Mucosa of descending colon (tissue), 3 donors: ENCODE measurements around the gene SPRED3. TPM values are rescaled to one million over a fixed set of nuclear protein-coding genes. Genes with fewer than 3 reads are reported as not detected.
"Not testable (repeated sequence)": the region's sequence is repeated elsewhere in the genome, so short reads cannot be mapped to it uniquely, and the experiment has no call there.

Experiments
- ATAC-seq: fragments of 200-7000 bp; cut with Tn5 transposase; one replicate; pipeline ENCODE4 v1.9.1; 2020; ENCODE audit warnings: mild to moderate bottlenecking, moderate library complexity
- DNase-seq, 3 donors: peaks; one replicate each; pipeline ENCODE4 v3.0.0-alpha.2; 2020
- H3K36me3 ChIP-seq: fragments of 200-600 bp; one replicate; pipeline ENCODE4 v1.8.0; 2021; ENCODE audit warnings: low read depth, mild to moderate bottlenecking
- H3K4me1 ChIP-seq: fragments of 200-600 bp; one replicate; pipeline ENCODE4 v1.8.0; 2021; ENCODE audit warnings: low read depth, mild to moderate bottlenecking
- H3K4me3 ChIP-seq: fragments of 200-600 bp; one replicate; pipeline ENCODE4 v1.8.0; 2021; ENCODE audit warnings: mild to moderate bottlenecking
- H3K9me3 ChIP-seq: fragments of 200-600 bp; one replicate; pipeline ENCODE4 v1.8.0; 2021; ENCODE audit warnings: mild to moderate bottlenecking
- CTCF ChIP-seq: fragments of 200-600 bp; IDR thresholded peaks from one replicate; pipeline ENCODE4 v1.8.0; 2022; ENCODE audit warnings: antibody characterized with exemption, mild to moderate bottlenecking
- intact Hi-C, 2 donors: fragments of 100-400 bp; cut with DNase I in 1 of 2; cut with micrococcal nuclease in 1 of 2; formaldehyde crosslinking; loops; one replicate each; pipeline versions ENCODE4 v1.11.0 to v1.11.1; 2022; cut with DNase I, micrococcal nuclease
- total RNA-seq, 3 donors: library from RNA; stranded (reverse); fragmentation: NEBNext Ultra II Directional in 2 of 3; extraction: Animal tissue kit (Norgen Biotek cat#: 25700) in 2 of 3; gene quantifications; one replicate each; pipeline versions ENCODE4 v1.2.1 to v1.2.4, GENCODE V29; 2021 to 2023
- donor health status: DM: no; HTN: no; CAD: no; lungs with moderate emphysema.
- donor health status: DM: no; HTN: no; CAD: no.
- donor health status: DM: no; HTN: yes; CAD: no.

The SPRED3 gene
- total RNA-seq, 3 donors from 2014 or later, result 0.46 to 0.82 (median 0.80) TPM

- DNase-seq (peak in 2 of 3 donors; percentile 40 to 66), ATAC-seq (peak; percentile 52)
- intact Hi-C loops, result no loop called here
- Histone ChIP-seq H3K4me3 (no peak within 1 kb of the TSS), H3K9me3 (no peaks in the 10 kb centered on the region), H3K36me3 (no peaks in the 10 kb centered on the region), H3K4me1 (no peaks in the 10 kb centered on the region)
- no peak for TF ChIP-seq CTCF
Observed at GRCh38 chr19:38425810-38426466, 37.4 kb downstream of the SPRED3 start, which contains the start of gene RASGRP4. Gene RASGRP4 (minus strand): TSS chr19:38426219. CDS start chr19:38426091, 128 bp downstream.

- H3K4me1 ChIP-seq, H3K36me3 ChIP-seq, H3K9me3 ChIP-seq, H3K4me3 ChIP-seq, intact Hi-C loops, ATAC-seq, DNase-seq: not testable (repeated sequence)
Observed at GRCh38 chr19:38427035-38427677, 38.7 kb downstream of the SPRED3 start.

- no peak for TF ChIP-seq CTCF
- intact Hi-C loops, result no loop called here
- no peaks in the 10 kb centered on the region for H3K4me1 ChIP-seq
- ATAC-seq (no peak), DNase-seq (no peak)
- no peaks in the 10 kb centered on the region for H3K36me3 ChIP-seq
- no peak overlapping the region for H3K4me3 ChIP-seq
- no peaks in the 10 kb centered on the region for H3K9me3 ChIP-seq
Observed at GRCh38 chr19:38429055-38429810, 40.7 kb downstream of the SPRED3 start.

GRCh38 chr19:38429811-38430156, 41.3 kb downstream of the SPRED3 start:
- ATAC-seq, result no peak
- intact Hi-C loops, result no loop called here

GRCh38 chr19:38430931-38431330, 42.4 kb downstream of the SPRED3 start:
- H3K9me3 ChIP-seq, result no peaks in the 10 kb centered on the region
- no peaks in the 10 kb centered on the region for H3K36me3 ChIP-seq
- H3K4me1 ChIP-seq, result no peaks in the 10 kb centered on the region
- intact Hi-C loops, result no loop called here
- no peak for TF ChIP-seq CTCF
- H3K4me3 ChIP-seq, result no peak overlapping the region
- no peak for DNase-seq
- ATAC-seq, result no peak

More at GRCh38 chr19:38429811-38430156, 41.3 kb downstream of the SPRED3 start:
- Histone ChIP-seq H3K4me3 (no peak overlapping the region), H3K4me1 (no peaks in the 10 kb centered on the region), H3K36me3 (no peaks in the 10 kb centered on the region), H3K9me3 (no peaks in the 10 kb centered on the region)
- DNase-seq, result no peak
- TF ChIP-seq CTCF, result no peak

GRCh38 chr19:38433268-38433733, 44.8 kb downstream of the SPRED3 start, which contains the start of gene RYR1:
Gene RYR1 (plus strand): TSS chr19:38433691. CDS start chr19:38433830, 139 bp downstream.
- ATAC-seq, result peak; percentile 71
- H3K9me3 ChIP-seq, result no peaks in the 10 kb centered on the region
- no peak for TF ChIP-seq CTCF
- peak in 2 of 3 donors; percentile 39 to 47 for DNase-seq
- intact Hi-C loops, result no loop called here
- H3K4me1 ChIP-seq, result no peaks in the 10 kb centered on the region
- H3K4me3 ChIP-seq, result no peak within 1 kb of the TSS
- no peaks in the 10 kb centered on the region for H3K36me3 ChIP-seq
